HepG2 (cell line): ENCODE results near the gene MLLT10. TPM values are rescaled to one million over a fixed set of nuclear protein-coding genes. Genes with fewer than 3 reads are reported as not detected.
A peak's percentile ranks its signal among the peaks of the same experiment; 100 is the strongest.

Experiments
- ADNP ChIP-seq: sonication (generic); formaldehyde crosslinking; IDR thresholded peaks from 2 replicates; pipeline ENCODE4 v1.4.0; 2020; ENCODE audit warnings: missing genetic modification reagents
- ATM ChIP-seq: fragments of 450-650 bp; IDR thresholded peaks from 2 replicates; pipeline ENCODE4 v1.7.1; 2017; ENCODE audit warnings: mild to moderate bottlenecking, borderline replicate concordance
- CHD4 ChIP-seq: fragments of 200-600 bp; sonication (generic); IDR thresholded peaks from 2 replicates; pipeline ENCODE4 v1.7.0; 2017; ENCODE audit warnings: mild to moderate bottlenecking, low read length, borderline replicate concordance
- HES4 ChIP-seq: sonication (generic); formaldehyde crosslinking; IDR thresholded peaks from 2 replicates; pipeline ENCODE4 v1.9.0; 2021; ENCODE audit warnings: mild to moderate bottlenecking, missing genetic modification reagents, borderline replicate concordance
- HNRNPL ChIP-seq: fragments of 200-400 bp; formaldehyde crosslinking; IDR thresholded peaks from 2 replicates; pipeline ENCODE4 v1.6.1; 2017; ENCODE audit warnings: mild to moderate bottlenecking, low read depth, low read length
- ISX ChIP-seq: sonication (generic); formaldehyde crosslinking; conservative IDR thresholded peaks from 2 replicates; pipeline ENCODE4 v1.5.0; 2020; ENCODE audit warnings: missing genetic modification reagents
- KDM3A ChIP-seq: IDR thresholded peaks from 2 replicates; pipeline ENCODE4 v1.6.1; 2018; ENCODE audit warnings: low read depth, missing compliant biosample characterization
- LCORL ChIP-seq, 2 experiments: fragments of 450-650 bp in 1 of 2; sonication (generic) in 1 of 2; formaldehyde crosslinking in 1 of 2; IDR thresholded peaks; 2 replicates each; pipeline versions ENCODE4 v1.5.0 to v1.6.1; 2017 to 2020; ENCODE audit warnings: antibody characterized with exemption in 1 of 2, missing genetic modification reagents in 1 of 2
- MTERF4 ChIP-seq: sonication (generic); formaldehyde crosslinking; IDR thresholded peaks from 2 replicates; pipeline ENCODE4 v1.8.0; 2023; ENCODE audit warnings: mild to moderate bottlenecking, missing genetic modification reagents
- PHF8 ChIP-seq: sonication (generic); formaldehyde crosslinking; IDR thresholded peaks from 2 replicates; pipeline ENCODE4 v1.5.0; 2020; ENCODE audit warnings: missing genetic modification reagents
- RELA ChIP-seq: sonication (generic); formaldehyde crosslinking; IDR thresholded peaks from 2 replicates; pipeline ENCODE4 v1.4.0; 2020; ENCODE audit warnings: missing genetic modification reagents
- ZBED4 ChIP-seq: sonication (generic); formaldehyde crosslinking; IDR thresholded peaks from 2 replicates; pipeline ENCODE4 v1.4.0; 2020; ENCODE audit warnings: missing genetic modification reagents, borderline replicate concordance
- ZMYM4 ChIP-seq: sonication (generic); formaldehyde crosslinking; IDR thresholded peaks from 2 replicates; pipeline ENCODE4 v1.8.1; 2023; ENCODE audit warnings: mild to moderate bottlenecking, missing genetic modification reagents
- ZNF253 ChIP-seq: sonication (generic); formaldehyde crosslinking; IDR thresholded peaks from 2 replicates; pipeline ENCODE4 v1.8.0; 2022; ENCODE audit warnings: mild to moderate bottlenecking, missing genetic modification reagents, borderline replicate concordance
- ZNF878 ChIP-seq: sonication (generic); formaldehyde crosslinking; IDR thresholded peaks from 2 replicates; pipeline ENCODE4 v1.8.1; 2023; ENCODE audit warnings: mild to moderate bottlenecking, missing genetic modification reagents, moderate library complexity
- polyA plus RNA-seq, 8 experiments: library from polyadenylated mRNA; depleted of rRNA in 3 of 8; stranded (reverse) in 7 of 8; unstranded in 1 of 8; fragments of >200 nt; fragmentation: Illumina TruSeq in 4 of 8; extraction: Trizol in 4 of 8; gene quantifications; 2 replicates each; pipeline versions ENCODE4 v1.2.1 to v1.2.3, GENCODE V29; 2011 to 2016; ENCODE audit warnings: low read depth in 4 of 8, missing spikeins in 1 of 8, mixed read lengths in 1 of 8; ENCODE audit not compliant: insufficient read depth in 1 of 8
- total RNA-seq, 5 experiments: library from RNA; depleted of rRNA; stranded (reverse); fragments of >200 nt; fragmentation: Illumina TruSeq; extraction: Trizol; gene quantifications; 2 replicates each; pipeline ENCODE4 v1.2.3, GENCODE V29; 2016; ENCODE audit warnings: low read depth in 1 of 5
- TF ChIP-seq, protein P1 (sequence below): sonication (generic); formaldehyde crosslinking; IDR thresholded peaks from 2 replicates; pipeline ENCODE4 v1.5.1; 2020; ENCODE audit warnings: mild to moderate bottlenecking, missing genetic modification reagents, moderate library complexity
- TF ChIP-seq, protein P2 (sequence below): sonication (generic); formaldehyde crosslinking; IDR thresholded peaks from 2 replicates; pipeline ENCODE4 v1.8.1; 2023; ENCODE audit warnings: mild to moderate bottlenecking, missing genetic modification reagents
- TF ChIP-seq, protein P3 (sequence below): sonication (generic); formaldehyde crosslinking; IDR thresholded peaks from 2 replicates; pipeline ENCODE4 v1.5.0; 2020; ENCODE audit warnings: missing genetic modification reagents

Gene MLLT10
- total and polyA plus RNA-seq, 2 of the 13 experiments (the other 11 are each of a cell fraction or from before 2014, with no cell fraction given), result 51.3 to 84.1 TPM

DNA sequence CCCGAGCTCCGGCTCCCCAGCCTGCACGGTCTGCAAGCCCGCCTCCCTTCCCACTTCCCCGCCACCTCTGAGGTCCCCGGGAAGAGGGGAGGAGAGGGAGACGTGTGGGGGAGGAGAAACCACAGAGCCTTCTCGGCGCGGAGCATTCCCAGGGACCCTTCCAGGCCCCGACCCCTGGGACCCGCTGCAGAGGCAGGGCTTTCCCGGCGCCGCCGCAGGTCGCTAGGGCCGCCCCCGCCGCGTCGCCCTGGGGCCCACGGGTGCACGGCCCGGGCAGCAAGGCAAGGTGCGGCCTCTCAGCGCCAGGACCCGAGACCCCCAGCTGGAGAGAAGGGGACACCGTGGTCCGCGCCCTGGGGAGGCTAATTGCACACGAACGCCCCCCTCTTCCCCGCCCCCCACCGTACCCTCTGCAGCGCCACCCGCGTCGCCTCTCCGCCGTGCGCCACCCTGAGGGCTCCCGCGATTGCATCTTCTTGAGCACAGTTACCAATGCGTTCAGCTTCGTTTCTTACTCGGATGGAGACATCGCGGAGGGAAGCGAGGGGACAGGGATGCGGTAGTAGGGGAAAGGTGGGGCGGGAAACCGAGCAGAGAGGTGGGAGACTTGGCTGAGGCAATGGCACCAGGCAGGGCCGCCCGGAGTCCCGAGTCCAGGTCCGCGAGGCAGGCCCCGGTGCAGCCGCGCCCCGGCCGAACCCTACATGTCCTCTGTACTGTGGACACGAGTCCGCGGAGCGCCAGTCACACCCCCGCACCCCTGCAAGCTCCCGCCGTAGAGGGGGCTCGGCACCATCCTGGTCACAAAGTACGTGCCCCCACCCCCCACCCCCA is 37.5 kb upstream of the MLLT10 start (continued):
- TF ChIP-seq ATM (no peak), ZBED4 (no peak), CHD4 (no peak), ADNP (no peak), LCORL (IDR thresholded peaks at IDR 0.05) (no peak), LCORL (CRISPR knock-in tag; IDR thresholded peaks at IDR 0.05) (no peak), MTERF4 (peak; percentile 17; the same call in 1 of the 2 replicates), PHF8 (peak; percentile 64), ZNF253 (peak; percentile 80), RELA (CRISPR knock-in tag) (no peak), ZMYM4 (no peak), ISX (CRISPR knock-in tag) (no peak), ZNF878 (CRISPR knock-in tag) (no peak), KDM3A (no peak), HES4 (CRISPR knock-in tag) (peak; percentile 56; the same call in 1 of the 2 replicates), HNRNPL (no peak; the same call in 1 of the 2 replicates)
- TF ChIP-seq, protein P1, sequence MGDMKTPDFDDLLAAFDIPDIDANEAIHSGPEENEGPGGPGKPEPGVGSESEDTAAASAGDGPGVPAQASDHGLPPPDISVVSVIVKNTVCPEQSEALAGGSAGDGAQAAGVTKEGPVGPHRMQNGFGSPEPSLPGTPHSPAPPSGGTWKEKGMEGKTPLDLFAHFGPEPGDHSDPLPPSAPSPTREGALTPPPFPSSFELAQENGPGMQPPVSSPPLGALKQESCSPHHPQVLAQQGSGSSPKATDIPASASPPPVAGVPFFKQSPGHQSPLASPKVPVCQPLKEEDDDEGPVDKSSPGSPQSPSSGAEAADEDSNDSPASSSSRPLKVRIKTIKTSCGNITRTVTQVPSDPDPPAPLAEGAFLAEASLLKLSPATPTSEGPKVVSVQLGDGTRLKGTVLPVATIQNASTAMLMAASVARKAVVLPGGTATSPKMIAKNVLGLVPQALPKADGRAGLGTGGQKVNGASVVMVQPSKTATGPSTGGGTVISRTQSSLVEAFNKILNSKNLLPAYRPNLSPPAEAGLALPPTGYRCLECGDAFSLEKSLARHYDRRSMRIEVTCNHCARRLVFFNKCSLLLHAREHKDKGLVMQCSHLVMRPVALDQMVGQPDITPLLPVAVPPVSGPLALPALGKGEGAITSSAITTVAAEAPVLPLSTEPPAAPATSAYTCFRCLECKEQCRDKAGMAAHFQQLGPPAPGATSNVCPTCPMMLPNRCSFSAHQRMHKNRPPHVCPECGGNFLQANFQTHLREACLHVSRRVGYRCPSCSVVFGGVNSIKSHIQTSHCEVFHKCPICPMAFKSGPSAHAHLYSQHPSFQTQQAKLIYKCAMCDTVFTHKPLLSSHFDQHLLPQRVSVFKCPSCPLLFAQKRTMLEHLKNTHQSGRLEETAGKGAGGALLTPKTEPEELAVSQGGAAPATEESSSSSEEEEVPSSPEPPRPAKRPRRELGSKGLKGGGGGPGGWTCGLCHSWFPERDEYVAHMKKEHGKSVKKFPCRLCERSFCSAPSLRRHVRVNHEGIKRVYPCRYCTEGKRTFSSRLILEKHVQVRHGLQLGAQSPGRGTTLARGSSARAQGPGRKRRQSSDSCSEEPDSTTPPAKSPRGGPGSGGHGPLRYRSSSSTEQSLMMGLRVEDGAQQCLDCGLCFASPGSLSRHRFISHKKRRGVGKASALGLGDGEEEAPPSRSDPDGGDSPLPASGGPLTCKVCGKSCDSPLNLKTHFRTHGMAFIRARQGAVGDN, result peak; percentile 93
- TF ChIP-seq, protein P2, sequence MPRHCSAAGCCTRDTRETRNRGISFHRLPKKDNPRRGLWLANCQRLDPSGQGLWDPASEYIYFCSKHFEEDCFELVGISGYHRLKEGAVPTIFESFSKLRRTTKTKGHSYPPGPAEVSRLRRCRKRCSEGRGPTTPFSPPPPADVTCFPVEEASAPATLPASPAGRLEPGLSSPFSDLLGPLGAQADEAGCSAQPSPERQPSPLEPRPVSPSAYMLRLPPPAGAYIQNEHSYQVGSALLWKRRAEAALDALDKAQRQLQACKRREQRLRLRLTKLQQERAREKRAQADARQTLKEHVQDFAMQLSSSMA (CRISPR knock-in tag), result 0 out of 2 replicates have a peak, but pooled peaks have one; percentile 45
- TF ChIP-seq, protein P3, sequence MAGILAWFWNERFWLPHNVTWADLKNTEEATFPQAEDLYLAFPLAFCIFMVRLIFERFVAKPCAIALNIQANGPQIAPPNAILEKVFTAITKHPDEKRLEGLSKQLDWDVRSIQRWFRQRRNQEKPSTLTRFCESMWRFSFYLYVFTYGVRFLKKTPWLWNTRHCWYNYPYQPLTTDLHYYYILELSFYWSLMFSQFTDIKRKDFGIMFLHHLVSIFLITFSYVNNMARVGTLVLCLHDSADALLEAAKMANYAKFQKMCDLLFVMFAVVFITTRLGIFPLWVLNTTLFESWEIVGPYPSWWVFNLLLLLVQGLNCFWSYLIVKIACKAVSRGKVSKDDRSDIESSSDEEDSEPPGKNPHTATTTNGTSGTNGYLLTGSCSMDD (CRISPR knock-in tag), result no peak
